Neural progenitor cell (in vitro differentiated cells): Measurements from ENCODE around the gene MYO1D. TPM values are rescaled to one million over a fixed set of nuclear protein-coding genes. Genes with fewer than 3 reads are reported as not detected.

Experiments
- DNase-seq: peaks from one replicate; pipeline ENCODE4 v3.0.0-alpha.2; 2016; ENCODE audit warnings: low spot score
- H2AFZ ChIP-seq: fragments of 200-600 bp; sonication (generic); replicated peaks from 2 replicates; pipeline ENCODE4 v1.6.1; 2016; ENCODE audit warnings: antibody characterized with exemption
- H3F3A ChIP-seq: fragments of 200-600 bp; sonication (generic); 2 replicates; pipeline ENCODE4 v1.6.1; 2016; ENCODE audit warnings: antibody characterized with exemption, low read depth
- H3K27ac ChIP-seq: fragments of 200-600 bp; sonication (generic); 2 replicates; pipeline ENCODE4 v1.5.1; 2016; ENCODE audit warnings: mild to moderate bottlenecking
- H3K27me3 ChIP-seq: fragments of 200-600 bp; sonication (generic); 2 replicates; pipeline ENCODE4 v1.6.1; 2016; ENCODE audit warnings: mild to moderate bottlenecking, moderate library complexity
- H3K36me3 ChIP-seq: fragments of 200-600 bp; sonication (generic); 2 replicates; pipeline ENCODE4 v1.5.1; 2016
- H3K4me1 ChIP-seq: fragments of 200-600 bp; sonication (generic); 2 replicates; pipeline ENCODE4 v1.6.1; 2016; ENCODE audit warnings: mixed run types
- H3K4me2 ChIP-seq: fragments of 200-600 bp; sonication (generic); 2 replicates; pipeline ENCODE4 v1.6.1; 2016
- H3K4me3 ChIP-seq: fragments of 200-600 bp; sonication (generic); 2 replicates; pipeline ENCODE4 v1.5.1; 2016
- H3K79me2 ChIP-seq: fragments of 200-600 bp; sonication (generic); 2 replicates; pipeline ENCODE4 v1.6.1; 2016; ENCODE audit warnings: low read depth
- H3K9ac ChIP-seq: fragments of 200-600 bp; sonication (generic); 2 replicates; pipeline ENCODE4 v1.6.1; 2016
- H3K9me3 ChIP-seq: fragments of 200-600 bp; sonication (generic); 2 replicates; pipeline ENCODE4 v1.5.1; 2016; ENCODE audit warnings: low read depth
- H4K20me1 ChIP-seq: fragments of 200-600 bp; sonication (generic); 2 replicates; pipeline ENCODE4 v1.6.1; 2016; ENCODE audit warnings: low read depth
- H3K27ac Mint-ChIP-seq: 3 replicates; pipeline ENCODE4 v1.8.0; 2021; ENCODE audit warnings: mixed read lengths
- H3K27me3 Mint-ChIP-seq: 2 replicates; pipeline ENCODE4 v1.8.0; 2022; ENCODE audit warnings: low read depth, mild to moderate bottlenecking, inconsistent platforms, moderate library complexity, mixed read lengths; ENCODE audit not compliant: insufficient read depth
- H3K36me3 Mint-ChIP-seq: 3 replicates; pipeline ENCODE4 v1.8.0; 2021; ENCODE audit warnings: mixed read lengths
- H3K4me1 Mint-ChIP-seq: 3 replicates; pipeline ENCODE4 v1.8.0; 2021; ENCODE audit warnings: mixed read lengths
- H3K4me3 Mint-ChIP-seq: 3 replicates; pipeline ENCODE4 v1.8.0; 2021; ENCODE audit warnings: mild to moderate bottlenecking, moderate library complexity, mixed read lengths
- H3K9me3 Mint-ChIP-seq: 3 replicates; pipeline ENCODE4 v1.8.0; 2020; ENCODE audit warnings: mixed read lengths
- EZH2 ChIP-seq: fragments of 200-600 bp; sonication (generic); IDR thresholded peaks from 2 replicates; pipeline ENCODE4 v1.6.1; 2017; ENCODE audit warnings: antibody characterized with exemption, mild to moderate bottlenecking, moderate library complexity
- EZH2phosphoT487 ChIP-seq: fragments of 200-600 bp; sonication (generic); IDR thresholded peaks from 2 replicates; pipeline ENCODE4 v1.6.1; 2017; ENCODE audit warnings: antibody characterized with exemption
- total RNA-seq: library from RNA; depleted of rRNA; stranded (reverse); fragments of >200 nt; gene quantifications from 2 replicates; pipeline ENCODE4 v1.2.3, GENCODE V29; 2015; ENCODE audit warnings: low replicate concordance
- TF ChIP-seq, protein P1 (sequence below): fragments of 200-600 bp; sonication (generic); IDR thresholded peaks from 2 replicates; pipeline ENCODE4 v1.5.1; 2017; ENCODE audit warnings: antibody characterized with exemption, mild to moderate bottlenecking

The MYO1D gene
- total RNA-seq, 1 donor from 2014 or later: 6.2 TPM

DNA sequence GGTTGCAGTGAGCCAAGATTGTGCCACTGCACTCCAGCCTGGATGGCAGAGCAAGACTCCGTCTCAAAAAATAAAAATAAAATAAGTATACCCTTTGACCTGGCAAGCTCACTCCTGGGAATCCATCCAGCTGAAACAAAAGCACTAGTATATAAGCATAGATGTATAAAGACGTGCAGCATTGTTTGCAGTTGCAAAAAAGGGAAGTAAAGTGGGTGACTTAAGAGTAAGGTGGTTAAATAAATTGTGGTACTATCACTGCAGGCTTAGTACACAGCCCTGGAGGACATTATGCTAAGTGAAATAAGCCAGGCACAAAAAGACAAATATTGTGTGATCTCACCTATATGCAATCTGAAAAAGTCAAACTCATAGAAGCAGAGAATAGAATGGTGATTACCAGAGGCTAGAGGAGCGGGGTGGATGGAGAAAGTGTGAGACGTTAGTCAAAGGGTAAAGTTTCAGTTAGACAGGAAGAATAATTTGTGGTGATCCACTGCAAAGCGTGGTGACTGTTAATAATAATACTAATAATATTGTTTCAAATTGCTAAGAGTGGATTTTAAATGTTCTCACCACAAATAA is 113.0 kb downstream of the MYO1D start:
- DNase-seq: no peak
- H3K4me2 ChIP-seq: no peak overlapping the region
- no peaks in the 10 kb centered on the region for H3K36me3 ChIP-seq
- no peak overlapping the region for H3K9ac ChIP-seq
- H3K79me2 ChIP-seq: no peaks in the 10 kb centered on the region
- no peaks in the 10 kb centered on the region for H3K36me3 Mint-ChIP-seq
- no peaks in the 10 kb centered on the region for H3F3A ChIP-seq
- H3K9me3 ChIP-seq: no peaks in the 10 kb centered on the region
- no peaks in the 10 kb centered on the region for H3K27me3 ChIP-seq
- H3K4me1 Mint-ChIP-seq: no peaks in the 10 kb centered on the region
- H3K27ac Mint-ChIP-seq: no peak overlapping the region
- H3K27me3 Mint-ChIP-seq: peaks cover 8% of the 10 kb centered on the region
- H3K4me3 Mint-ChIP-seq: no peak overlapping the region
- H3K27ac ChIP-seq: no peak overlapping the region
- TF ChIP-seq, protein P1, sequence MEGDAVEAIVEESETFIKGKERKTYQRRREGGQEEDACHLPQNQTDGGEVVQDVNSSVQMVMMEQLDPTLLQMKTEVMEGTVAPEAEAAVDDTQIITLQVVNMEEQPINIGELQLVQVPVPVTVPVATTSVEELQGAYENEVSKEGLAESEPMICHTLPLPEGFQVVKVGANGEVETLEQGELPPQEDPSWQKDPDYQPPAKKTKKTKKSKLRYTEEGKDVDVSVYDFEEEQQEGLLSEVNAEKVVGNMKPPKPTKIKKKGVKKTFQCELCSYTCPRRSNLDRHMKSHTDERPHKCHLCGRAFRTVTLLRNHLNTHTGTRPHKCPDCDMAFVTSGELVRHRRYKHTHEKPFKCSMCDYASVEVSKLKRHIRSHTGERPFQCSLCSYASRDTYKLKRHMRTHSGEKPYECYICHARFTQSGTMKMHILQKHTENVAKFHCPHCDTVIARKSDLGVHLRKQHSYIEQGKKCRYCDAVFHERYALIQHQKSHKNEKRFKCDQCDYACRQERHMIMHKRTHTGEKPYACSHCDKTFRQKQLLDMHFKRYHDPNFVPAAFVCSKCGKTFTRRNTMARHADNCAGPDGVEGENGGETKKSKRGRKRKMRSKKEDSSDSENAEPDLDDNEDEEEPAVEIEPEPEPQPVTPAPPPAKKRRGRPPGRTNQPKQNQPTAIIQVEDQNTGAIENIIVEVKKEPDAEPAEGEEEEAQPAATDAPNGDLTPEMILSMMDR: no peak
- TF ChIP-seq EZH2 (no peak), EZH2phosphoT487 (no peak)
- no peaks in the 10 kb centered on the region for H4K20me1 ChIP-seq
- no peaks in the 10 kb centered on the region for H3K9me3 Mint-ChIP-seq
- no peak overlapping the region for H3K4me3 ChIP-seq
- H3K4me1 ChIP-seq: no peaks in the 10 kb centered on the region
- H2AFZ ChIP-seq: no peak overlapping the region

DNA sequence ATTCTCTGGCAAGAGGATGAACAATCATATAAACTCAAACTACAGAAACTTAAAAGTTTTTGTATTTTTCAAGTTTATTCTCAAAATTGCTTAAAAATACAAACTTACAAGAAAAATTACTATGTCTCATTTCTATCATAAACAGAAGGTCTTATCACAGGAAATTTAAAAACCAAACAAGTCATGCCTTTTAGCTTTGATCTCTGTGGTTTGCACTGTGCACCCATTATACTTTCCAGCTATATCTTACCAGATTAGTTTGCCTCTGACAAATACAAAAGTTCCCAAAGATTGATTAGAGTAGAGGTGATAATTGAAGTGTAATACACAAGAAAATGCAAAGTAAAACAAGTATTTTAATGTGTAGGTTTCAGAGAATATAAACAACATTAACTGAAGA is 117.4 kb downstream of the MYO1D start:
- no peaks in the 10 kb centered on the region for H3K79me2 ChIP-seq
- H3K4me3 Mint-ChIP-seq: no peak overlapping the region
- H3K9me3 ChIP-seq: no peaks in the 10 kb centered on the region
- H3K27ac ChIP-seq: no peak overlapping the region
- no peak overlapping the region for H3K4me2 ChIP-seq
- H3K27me3 ChIP-seq: no peaks in the 10 kb centered on the region
- no peak overlapping the region for H3K4me3 ChIP-seq
- H3K27ac Mint-ChIP-seq: no peak overlapping the region
- no peaks in the 10 kb centered on the region for H3K9me3 Mint-ChIP-seq
- no peaks in the 10 kb centered on the region for H4K20me1 ChIP-seq
- peaks cover 3% of the 10 kb centered on the region for H3K27me3 Mint-ChIP-seq
- H3K4me1 Mint-ChIP-seq: peaks cover 2% of the 10 kb centered on the region
- no peaks in the 10 kb centered on the region for H3K36me3 Mint-ChIP-seq
- H3K9ac ChIP-seq: no peak overlapping the region
- no peak for TF ChIP-seq EZH2
- TF ChIP-seq EZH2phosphoT487: no peak
- TF ChIP-seq, protein P1: no peak
- no peaks in the 10 kb centered on the region for H3K4me1 ChIP-seq
- no peaks in the 10 kb centered on the region for H3K36me3 ChIP-seq
- H2AFZ ChIP-seq: no peak overlapping the region
- H3F3A ChIP-seq: no peaks in the 10 kb centered on the region
- no peak for DNase-seq

DNA sequence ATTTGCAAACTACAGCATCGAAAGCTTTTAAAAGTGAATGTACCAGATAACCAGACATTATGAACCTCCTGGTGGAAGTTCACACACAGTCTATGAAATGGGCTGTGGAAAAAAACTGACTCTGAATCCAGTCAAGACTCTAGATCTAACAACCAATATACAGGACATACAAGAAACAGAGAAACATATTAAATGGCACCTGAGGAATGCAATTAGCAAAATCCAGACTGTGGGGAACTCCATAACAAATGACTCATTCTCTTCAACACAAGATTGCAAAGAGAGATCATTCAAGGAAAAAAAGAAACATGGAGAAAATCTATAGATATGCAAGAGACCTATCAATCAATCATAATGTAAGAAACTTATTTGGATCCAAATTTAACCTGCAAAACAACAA is 119.0 kb downstream of the MYO1D start:
- Histone ChIP-seq H2AFZ (no peak overlapping the region), H3K27me3 (no peaks in the 10 kb centered on the region), H3K4me2 (no peak overlapping the region), H3K27ac (no peak overlapping the region), H3K36me3 (no peaks in the 10 kb centered on the region), H3F3A (no peaks in the 10 kb centered on the region), H3K9me3 (no peaks in the 10 kb centered on the region), H3K4me3 (no peak overlapping the region), H3K9ac (no peak overlapping the region), H3K4me1 (no peaks in the 10 kb centered on the region), H4K20me1 (no peaks in the 10 kb centered on the region), H3K79me2 (no peaks in the 10 kb centered on the region)
- no peak for DNase-seq
- TF ChIP-seq, protein P1: no peak
- TF ChIP-seq EZH2: no peak
- no peak for TF ChIP-seq EZH2phosphoT487
- Mint-ChIP-seq H3K27ac (no peak overlapping the region), H3K4me1 (peaks cover 2% of the 10 kb centered on the region), H3K4me3 (no peak overlapping the region), H3K27me3 (peaks cover 3% of the 10 kb centered on the region), H3K9me3 (no peaks in the 10 kb centered on the region), H3K36me3 (no peaks in the 10 kb centered on the region)
